Effector CD8-positive, alpha-beta T cell (primary cell): ENCODE measurements around the gene AICDA.

Source experiments
- DNase-seq: peaks from one replicate; lab custom pipeline; 2025; lab: John Stamatoyannopoulos, UW

The AICDA gene

GRCh38 chr12:8556531-8557097, 56.0 kb downstream of the AICDA start:
- no peak for DNase-seq

- no peak for DNase-seq
These were observed 58.0 kb downstream of the AICDA start for GRCh38 chr12:8554451-8555195.

GRCh38 chr12:8553088-8553627, 59.5 kb downstream of the AICDA start:
- no peak for DNase-seq
